Uterus (tissue), 2 donors: Measurements from ENCODE around the gene MAB21L2.

Source experiments
- POLR2A ChIP-seq, 2 donors: fragments of 450-650 bp; IDR thresholded peaks; one replicate each; pipeline ENCODE4 v1.6.1; 2016; ENCODE audit warnings: antibody characterized with exemption in 2 of 2, mild to moderate bottlenecking in 1 of 2, moderate library complexity in 1 of 2
- TF ChIP-seq, protein P1 (sequence below), 4 experiments: fragments of 200-600 bp in 2 of 4; fragments of 450-650 bp in 2 of 4; sonication (generic) in 2 of 4; IDR thresholded peaks; one replicate each; pipeline ENCODE4 v1.5.1; 2016 to 2019; ENCODE audit warnings: antibody characterized with exemption in 4 of 4, mild to moderate bottlenecking in 2 of 4, moderate library complexity in 1 of 4

DNA sequence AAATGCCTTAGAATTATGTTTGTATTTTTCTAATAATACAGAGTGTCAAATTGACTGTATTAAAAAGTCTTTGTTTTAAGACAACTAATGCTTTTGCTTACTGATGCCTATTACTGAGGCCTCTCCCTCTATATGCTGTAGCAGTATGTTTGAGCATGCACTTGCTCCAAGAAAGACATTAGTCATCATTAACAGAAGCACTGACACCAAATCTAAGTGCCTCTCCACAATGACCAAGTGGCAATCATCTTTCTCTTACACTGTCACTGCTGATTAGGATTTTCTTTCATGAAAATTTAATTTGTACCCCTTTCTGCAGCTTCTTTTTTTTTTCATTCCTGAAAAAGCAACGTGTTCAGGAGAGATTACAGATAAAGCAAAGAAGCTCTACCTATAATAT lies 11.1 kb upstream of the MAB21L2 start:
- TF ChIP-seq, protein P1, sequence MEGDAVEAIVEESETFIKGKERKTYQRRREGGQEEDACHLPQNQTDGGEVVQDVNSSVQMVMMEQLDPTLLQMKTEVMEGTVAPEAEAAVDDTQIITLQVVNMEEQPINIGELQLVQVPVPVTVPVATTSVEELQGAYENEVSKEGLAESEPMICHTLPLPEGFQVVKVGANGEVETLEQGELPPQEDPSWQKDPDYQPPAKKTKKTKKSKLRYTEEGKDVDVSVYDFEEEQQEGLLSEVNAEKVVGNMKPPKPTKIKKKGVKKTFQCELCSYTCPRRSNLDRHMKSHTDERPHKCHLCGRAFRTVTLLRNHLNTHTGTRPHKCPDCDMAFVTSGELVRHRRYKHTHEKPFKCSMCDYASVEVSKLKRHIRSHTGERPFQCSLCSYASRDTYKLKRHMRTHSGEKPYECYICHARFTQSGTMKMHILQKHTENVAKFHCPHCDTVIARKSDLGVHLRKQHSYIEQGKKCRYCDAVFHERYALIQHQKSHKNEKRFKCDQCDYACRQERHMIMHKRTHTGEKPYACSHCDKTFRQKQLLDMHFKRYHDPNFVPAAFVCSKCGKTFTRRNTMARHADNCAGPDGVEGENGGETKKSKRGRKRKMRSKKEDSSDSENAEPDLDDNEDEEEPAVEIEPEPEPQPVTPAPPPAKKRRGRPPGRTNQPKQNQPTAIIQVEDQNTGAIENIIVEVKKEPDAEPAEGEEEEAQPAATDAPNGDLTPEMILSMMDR (IDR thresholded peaks at IDR 0.05): no peak
- TF ChIP-seq POLR2A (IDR thresholded peaks at IDR 0.05): no peak
